SK-N-DZ (cell line): ENCODE results near the gene HIPK2.

ENCODE experiments used
- DNase-seq: peaks from one replicate; pipeline ENCODE4 v3.0.0-alpha.2; 2015; ENCODE audit warnings: low spot score

HIPK2 gene

GRCh38 chr7:139542308-139543151 lies 235.3 kb downstream of the HIPK2 start:
- no peak for DNase-seq

DNA sequence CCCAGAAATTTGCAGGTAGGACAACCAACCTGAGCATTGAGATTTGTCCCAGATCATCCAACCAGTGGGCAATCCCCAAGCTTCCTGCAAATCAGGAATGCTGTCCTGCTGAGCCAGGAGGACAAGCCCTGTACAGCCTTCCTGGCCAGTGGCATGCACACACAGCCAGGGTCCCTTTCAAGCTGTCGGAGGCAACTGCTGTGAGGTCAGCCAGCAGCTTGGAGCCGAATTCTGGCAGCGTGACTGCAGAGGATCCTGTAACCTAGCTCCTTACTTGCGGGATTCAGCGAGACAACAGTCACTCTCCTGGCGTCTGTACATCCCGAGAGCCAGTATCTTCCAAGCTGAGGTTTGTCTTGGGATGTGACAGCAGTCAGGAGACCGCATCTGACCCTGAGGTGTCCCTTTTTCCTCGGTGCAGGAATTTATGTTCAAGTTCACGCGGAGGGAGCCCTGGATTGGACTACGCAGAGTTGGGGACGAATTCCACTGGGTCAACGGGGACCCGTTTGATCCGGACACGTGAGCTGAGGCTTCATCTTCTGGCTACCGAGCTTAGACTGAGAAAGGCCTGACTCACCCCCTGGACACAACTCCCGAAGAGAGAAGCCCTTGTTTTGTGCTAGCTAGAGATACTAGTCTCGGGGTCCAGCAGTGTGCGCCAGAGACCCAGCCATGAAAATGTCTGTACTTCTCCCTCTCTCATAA lies 236.0 kb downstream of the HIPK2 start:
- no peak for DNase-seq

- no peak for DNase-seq
Observed at GRCh38 chr7:139540203-139540602, 237.6 kb downstream of the HIPK2 start.

DNA sequence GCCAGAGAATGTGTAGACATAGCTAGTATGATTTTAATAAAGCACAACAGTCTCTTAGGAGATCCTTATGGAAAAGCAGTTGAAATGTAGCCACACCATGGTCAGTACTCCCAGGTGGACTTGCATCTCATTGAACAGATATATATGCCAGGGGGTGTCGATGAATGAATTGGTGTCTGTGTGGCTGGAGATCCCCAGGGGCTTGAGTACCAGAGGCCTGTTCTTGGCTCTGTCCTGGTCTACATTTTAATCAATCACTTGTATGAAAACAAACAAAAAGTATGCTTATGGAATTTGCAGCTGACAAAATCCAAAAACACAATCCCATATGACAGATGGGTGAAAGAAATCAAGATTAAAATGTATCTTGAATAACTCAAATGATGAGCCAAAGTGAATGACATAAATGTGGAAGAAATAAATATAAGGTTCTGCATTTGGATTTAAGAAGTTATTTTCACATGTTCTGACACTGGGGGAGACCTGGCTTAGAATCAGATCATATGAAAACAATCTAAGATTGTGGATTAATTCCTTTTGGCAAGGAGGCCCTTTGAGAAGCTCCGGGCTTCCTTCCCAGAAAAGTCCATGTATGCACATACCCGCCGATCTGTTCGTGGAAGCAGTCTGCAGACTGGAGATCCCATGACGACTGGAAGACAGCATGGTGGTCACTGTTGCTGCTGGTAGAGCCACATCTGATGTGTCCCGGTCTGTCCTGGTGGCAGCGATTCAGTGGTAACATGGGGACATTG lies 238.7 kb downstream of the HIPK2 start:
- no peak for DNase-seq

GRCh38 chr7:139536152-139536551 lies 241.6 kb downstream of the HIPK2 start:
- no peak for DNase-seq

DNA sequence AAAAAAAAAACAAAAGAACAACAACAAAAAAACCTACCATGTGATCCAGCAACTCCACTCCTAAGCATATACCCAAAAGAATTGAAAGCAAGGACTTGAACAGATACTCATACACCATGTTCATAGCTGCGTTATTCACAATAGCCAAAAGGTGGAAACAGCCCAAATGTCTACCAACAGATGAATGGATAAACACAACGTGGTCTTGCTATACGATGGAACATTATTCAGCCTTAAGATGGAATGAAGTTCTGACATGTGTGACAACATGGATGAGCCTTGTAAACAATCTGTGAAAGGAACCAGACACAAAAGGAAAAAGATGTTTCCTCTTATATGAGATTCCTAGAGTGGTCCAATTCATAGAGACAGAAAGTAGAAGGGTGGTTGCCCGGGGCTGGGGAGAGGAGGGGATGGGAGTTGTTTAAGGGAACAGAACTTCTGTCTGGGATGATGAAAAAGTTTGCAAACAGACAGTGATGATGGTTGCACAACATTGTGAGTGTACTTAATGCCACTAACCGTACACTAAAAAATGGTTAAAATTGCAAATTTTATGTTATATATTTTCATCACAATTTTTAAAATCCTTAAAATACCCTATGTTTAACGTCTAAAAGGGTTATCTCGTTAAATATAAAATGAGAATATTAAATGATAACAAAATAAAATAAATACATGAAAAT lies 242.7 kb downstream of the HIPK2 start:
- DNase-seq, result no peak

- DNase-seq, result no peak
Observed at GRCh38 chr7:139534096-139534495, 243.7 kb downstream of the HIPK2 start.

DNA sequence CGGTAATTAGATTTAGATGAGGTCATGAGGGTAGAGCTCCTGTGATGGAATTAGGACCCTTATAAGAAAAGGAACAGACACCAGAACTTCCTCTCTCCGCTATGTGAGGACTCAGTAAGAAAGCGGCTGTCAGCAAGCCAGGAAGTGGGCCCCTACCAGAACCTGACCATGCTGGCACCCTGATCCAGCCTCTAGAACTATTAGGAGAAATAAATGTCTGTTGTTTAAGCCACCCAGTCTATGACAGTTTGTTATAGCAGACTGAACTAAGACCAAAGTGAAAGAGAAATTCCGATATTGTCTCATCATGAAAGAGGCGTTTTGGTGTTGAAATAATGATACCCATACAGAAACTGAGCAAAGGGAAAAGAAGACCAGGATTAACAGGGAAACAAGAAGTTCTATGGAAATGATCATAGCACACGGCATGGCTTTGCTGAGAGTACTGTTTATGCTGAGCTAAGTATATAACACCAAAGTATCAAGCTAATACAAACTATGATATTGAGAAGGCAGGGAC lies 245.1 kb downstream of the HIPK2 start:
- no peak for DNase-seq

GRCh38 chr7:139531094-139531493 lies 246.7 kb downstream of the HIPK2 start:
- no peak for DNase-seq

DNA sequence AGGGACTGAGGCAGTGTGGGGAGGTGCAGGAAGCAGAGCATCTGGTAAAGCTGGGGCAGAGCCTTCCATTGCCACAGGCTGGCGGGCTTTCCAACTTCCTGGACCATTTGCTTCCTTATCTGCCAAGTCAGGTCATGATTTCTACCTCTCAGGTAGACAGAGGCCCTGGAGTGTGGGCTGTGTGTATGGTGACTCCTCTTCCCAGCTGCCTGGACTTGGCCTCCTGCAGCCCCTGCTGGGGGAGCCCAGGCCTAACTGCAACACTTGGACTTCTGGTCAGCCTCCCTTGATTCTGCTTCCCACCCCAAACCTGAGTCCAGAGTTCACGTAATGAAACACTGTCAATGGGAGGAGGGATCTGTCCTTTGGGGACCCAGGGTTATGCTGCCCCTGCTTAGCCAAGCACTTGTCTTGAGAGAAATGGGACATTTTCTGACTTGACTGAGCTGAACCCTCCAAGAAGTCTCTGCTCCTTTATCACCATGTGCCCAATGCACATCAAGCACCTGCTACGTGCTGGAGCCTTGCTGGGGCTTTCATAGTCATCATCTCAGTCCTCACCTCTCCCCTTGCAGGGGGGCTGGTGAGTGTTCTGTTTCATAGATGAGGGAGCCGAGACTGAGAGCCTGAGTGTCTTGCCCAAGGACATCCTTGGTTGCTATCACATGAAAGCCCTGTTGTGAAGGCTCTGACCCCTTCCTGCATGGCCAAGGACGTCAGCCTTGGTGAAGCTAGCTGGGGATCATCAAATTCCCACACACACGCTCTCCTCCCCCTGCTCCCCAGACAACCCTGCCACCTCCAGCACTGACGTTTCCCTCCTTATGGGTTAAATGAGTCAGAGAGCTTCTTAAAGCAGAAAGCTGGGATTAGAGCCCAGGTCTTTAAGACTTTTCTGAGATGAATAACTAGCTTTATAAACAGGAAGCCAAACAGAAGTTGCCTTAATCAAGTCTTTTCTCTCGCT lies 250.9 kb downstream of the HIPK2 start:
- no peak for DNase-seq

- no peak for DNase-seq
Observed at GRCh38 chr7:139525750-139526149, 252.0 kb downstream of the HIPK2 start.

DNA sequence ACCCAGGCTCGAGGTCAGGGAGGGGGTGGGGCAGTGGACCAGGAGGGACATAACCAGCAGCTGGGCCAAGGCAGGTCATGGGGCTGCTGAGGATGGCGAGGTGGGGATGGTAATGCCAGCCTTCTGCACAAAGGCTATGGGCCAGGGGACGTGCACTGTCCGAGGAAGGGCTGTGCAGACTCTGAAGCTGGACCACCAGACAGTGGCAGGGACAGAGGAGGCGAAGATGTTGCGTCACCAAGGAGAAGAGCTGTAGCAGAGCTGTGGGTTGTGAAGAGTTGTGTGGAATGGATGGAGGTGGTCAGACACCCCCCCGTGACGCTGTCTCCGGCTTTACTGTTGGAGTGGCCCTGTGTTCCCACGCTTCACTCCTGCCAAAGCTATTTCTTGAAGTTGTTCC lies 252.6 kb downstream of the HIPK2 start:
- DNase-seq, result no peak

- DNase-seq, result no peak
Observed at GRCh38 chr7:139523968-139524815, 253.6 kb downstream of the HIPK2 start.

DNA sequence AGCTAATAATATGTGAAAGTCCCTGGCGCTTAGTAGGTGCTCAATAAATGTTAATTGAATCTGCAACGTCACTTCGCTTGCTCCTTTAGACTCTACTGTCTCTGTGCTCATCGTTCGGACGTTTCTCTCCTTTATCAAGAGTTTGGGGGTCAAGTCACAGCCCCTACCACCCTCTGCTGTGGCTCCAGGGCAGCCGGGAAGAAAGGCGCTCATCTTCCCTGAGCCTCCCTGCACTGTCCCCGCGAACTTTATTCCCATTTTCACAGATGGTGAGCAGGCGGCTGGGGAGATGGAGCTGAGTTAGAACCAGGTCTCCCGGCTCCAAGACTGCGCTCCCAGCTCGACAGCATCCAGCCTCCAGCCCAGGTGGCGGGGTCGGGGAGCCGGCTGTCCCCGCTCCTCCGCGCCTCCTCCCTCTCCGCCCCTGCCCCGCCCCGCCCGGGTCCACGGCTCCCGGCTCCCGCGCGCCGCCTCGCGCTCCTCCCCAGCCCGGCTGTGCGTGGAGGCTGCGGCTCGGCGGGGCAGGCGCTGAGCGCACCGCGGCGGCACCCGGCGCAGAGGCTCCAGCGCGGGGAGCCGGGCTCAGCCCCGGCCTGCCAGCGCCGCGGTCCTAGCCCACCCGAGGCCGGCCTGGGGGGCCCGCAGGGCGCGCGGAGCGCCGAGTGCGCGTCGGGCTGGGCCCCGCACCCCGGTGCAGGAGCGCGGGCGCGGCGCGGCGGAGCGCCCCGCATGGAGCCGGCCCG lies 254.4 kb downstream of the HIPK2 start, which contains the start of gene CLEC2L:
Gene CLEC2L, plus strand, starts transcription at position 487 of the 743 bp plus-strand sequence. Its CDS starts 243 bp downstream, at position 730.
- no peak for DNase-seq

DNA sequence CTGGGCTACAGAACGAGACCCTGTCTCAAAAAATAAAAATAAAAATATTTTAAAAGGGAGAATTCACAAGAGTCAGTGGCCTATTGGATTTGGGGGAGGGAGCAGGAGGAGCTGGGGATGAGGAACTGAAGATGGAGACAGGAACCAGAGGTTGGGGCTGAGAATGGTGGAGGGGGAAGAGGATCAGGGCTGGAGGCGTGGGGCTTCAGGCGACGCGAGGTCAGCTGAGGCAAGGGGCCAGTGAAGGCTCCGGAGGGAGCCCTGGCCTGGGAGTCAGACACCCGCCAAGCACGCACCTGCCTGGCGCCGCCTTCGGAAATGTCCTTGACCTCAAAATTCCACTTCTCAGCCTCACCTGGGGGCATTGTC lies 255.0 kb downstream of the HIPK2 start:
- no peak for DNase-seq

DNA sequence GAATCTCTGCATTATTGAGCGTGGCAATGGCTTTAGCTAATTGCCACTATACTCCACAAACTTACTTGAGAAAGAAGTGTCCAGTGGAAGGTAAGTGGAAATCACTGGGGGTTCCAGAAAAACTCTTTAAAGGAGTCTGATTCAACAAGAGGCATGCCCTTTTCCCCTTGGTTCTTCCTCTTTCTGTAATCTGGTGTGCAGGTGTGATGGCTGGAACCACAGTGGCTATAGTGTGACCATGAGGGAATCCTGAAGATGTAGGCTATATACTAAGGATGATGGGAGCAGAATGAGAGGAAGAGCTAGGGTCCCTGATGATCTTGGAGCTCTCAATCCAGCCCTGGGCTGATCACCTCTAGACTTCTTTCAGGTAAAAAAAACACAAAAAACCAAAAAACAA lies 256.4 kb downstream of the HIPK2 start:
- no peak for DNase-seq

DNA sequence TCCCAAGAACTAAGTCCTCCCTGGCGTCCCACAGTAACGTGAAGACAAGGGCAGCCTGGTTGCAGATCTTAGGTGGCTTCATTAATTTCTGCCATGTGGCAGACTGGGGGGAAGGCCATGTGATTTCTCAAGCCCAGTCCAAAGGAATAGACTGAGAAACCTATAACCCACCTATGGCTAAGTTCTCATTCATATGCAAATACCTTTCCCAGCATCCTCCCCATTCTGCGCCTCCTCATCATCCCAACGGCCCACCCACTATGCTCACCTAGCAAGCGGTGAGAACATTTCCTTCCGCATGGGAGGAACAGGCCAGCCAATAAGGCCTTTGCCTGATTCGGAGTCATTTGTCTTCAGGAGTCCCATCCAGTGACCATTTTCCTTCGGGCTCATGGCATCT lies 262.5 kb downstream of the HIPK2 start:
- no peak for DNase-seq
